ENCODE measurements around the gene SPAG8. TPM values are rescaled to one million over a fixed set of nuclear protein-coding genes. Genes with fewer than 3 reads are reported as not detected.

The SPAG8 gene
- total and polyA plus RNA-seq, 9 of the 15 experiments (the other 6 are each of a cell fraction or from before 2014, with no cell fraction given) = 0.03 to 0.47 (median 0.21) TPM

GRCh38 chr9:35798658-35799374 is 13.2 kb downstream of the SPAG8 start (continued):
- TF ChIP-seq MXD1 (CRISPR knock-in tag; IDR thresholded peaks at IDR 0.05; ENCODE audit: borderline replicate concordance, poor library complexity, severe bottlenecking) (no peak), FUS (optimal IDR thresholded peaks at IDR 0.05; ENCODE audit: low read depth, low read length) (no peak), THAP7 (CRISPR knock-in tag; IDR thresholded peaks at IDR 0.05) (no peak), E2F5 (CRISPR knock-in tag; IDR thresholded peaks at IDR 0.05) (no peak), NR2C2 (CRISPR knock-in tag; IDR thresholded peaks at IDR 0.05) (no peak), NR2C2 (tag; IDR thresholded peaks at IDR 0.05) (no peak), ZNF311 (CRISPR knock-in tag; IDR thresholded peaks at IDR 0.05) (no peak), TOE1 (IDR thresholded peaks at IDR 0.05; ENCODE audit: borderline replicate concordance) (peak; percentile 65), TOE1 (CRISPR knock-in tag; IDR thresholded peaks at IDR 0.05; ENCODE audit: borderline replicate concordance, low read depth) (no peak), ZNF224 (CRISPR knock-in tag; IDR thresholded peaks at IDR 0.05) (no peak), RCOR1 (IDR thresholded peaks at IDR 0.05; ENCODE audit: borderline replicate concordance in 1 of 2, low read depth in 2 of 2, low read length in 2 of 2) (peak in 1 of 2 experiments; percentile 18; a peak in 1 of 4 replicates), ZBTB43 (CRISPR knock-in tag; IDR thresholded peaks at IDR 0.05) (no peak), MAFK (IDR thresholded peaks at IDR 0.05; ENCODE audit: low read length) (peak; percentile 89), NCOA4 (IDR thresholded peaks at IDR 0.05; ENCODE audit: partially characterized antibody) (no peak), MAFF (IDR thresholded peaks at IDR 0.05; ENCODE audit: low read length) (peak; percentile 79), PHF20 (IDR thresholded peaks at IDR 0.05; ENCODE audit: partially characterized antibody) (peak; percentile 9), MECOM (CRISPR knock-in tag; IDR thresholded peaks at IDR 0.05) (0 out of 2 replicates have a peak, but pooled peaks have one; percentile 29)
- TF ChIP-seq, protein P1, sequence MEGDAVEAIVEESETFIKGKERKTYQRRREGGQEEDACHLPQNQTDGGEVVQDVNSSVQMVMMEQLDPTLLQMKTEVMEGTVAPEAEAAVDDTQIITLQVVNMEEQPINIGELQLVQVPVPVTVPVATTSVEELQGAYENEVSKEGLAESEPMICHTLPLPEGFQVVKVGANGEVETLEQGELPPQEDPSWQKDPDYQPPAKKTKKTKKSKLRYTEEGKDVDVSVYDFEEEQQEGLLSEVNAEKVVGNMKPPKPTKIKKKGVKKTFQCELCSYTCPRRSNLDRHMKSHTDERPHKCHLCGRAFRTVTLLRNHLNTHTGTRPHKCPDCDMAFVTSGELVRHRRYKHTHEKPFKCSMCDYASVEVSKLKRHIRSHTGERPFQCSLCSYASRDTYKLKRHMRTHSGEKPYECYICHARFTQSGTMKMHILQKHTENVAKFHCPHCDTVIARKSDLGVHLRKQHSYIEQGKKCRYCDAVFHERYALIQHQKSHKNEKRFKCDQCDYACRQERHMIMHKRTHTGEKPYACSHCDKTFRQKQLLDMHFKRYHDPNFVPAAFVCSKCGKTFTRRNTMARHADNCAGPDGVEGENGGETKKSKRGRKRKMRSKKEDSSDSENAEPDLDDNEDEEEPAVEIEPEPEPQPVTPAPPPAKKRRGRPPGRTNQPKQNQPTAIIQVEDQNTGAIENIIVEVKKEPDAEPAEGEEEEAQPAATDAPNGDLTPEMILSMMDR (IDR thresholded peaks at IDR 0.05 in 2 of 3, conservative IDR thresholded peaks at IDR 0.05 in 1 of 3; ENCODE audit: insufficient read depth in 2 of 3, low read depth in 1 of 3, low read length in 3 of 3) = no peak

Measured in K562 (cell line).